DOHH2 (cell line): ENCODE results near the gene ABHD4.

Experiments used
- H3F3A ChIP-seq: fragments of 200-600 bp; sonication (generic), shearing (Covaris generic); 2 replicates; pipeline ENCODE4 v1.6.0; 2016; ENCODE audit warnings: antibody characterized with exemption, mild to moderate bottlenecking; ENCODE audit not compliant: control insufficient read depth, insufficient read depth
- H3K27ac ChIP-seq: fragments of 200-600 bp; sonication (generic); 2 replicates; pipeline ENCODE4 v1.5.1; 2014; ENCODE audit warnings: low read depth, mild to moderate bottlenecking, low read length, moderate library complexity
- H3K27me3 ChIP-seq: fragments of 200-600 bp; sonication (generic); 2 replicates; pipeline ENCODE4 v1.6.1; 2014; ENCODE audit warnings: mild to moderate bottlenecking, low read length, mixed read lengths; ENCODE audit not compliant: control insufficient read depth
- H3K36me3 ChIP-seq: fragments of 200-600 bp; sonication (generic); 2 replicates; pipeline ENCODE4 v1.6.1; 2014; ENCODE audit warnings: mild to moderate bottlenecking, low read length, moderate library complexity, mixed read lengths; ENCODE audit not compliant: control insufficient read depth
- H3K4me1 ChIP-seq: fragments of 200-600 bp; sonication (generic); 2 replicates; pipeline ENCODE4 v1.6.1; 2014; ENCODE audit warnings: mild to moderate bottlenecking, low read length, mixed read lengths; ENCODE audit not compliant: control insufficient read depth
- H3K4me2 ChIP-seq: fragments of 200-600 bp; sonication (generic); 2 replicates; pipeline ENCODE4 v1.6.0; 2014; ENCODE audit warnings: mild to moderate bottlenecking, low read length, moderate library complexity
- H3K4me3 ChIP-seq: fragments of 200-600 bp; sonication (generic); 2 replicates; pipeline ENCODE4 v1.5.1; 2014; ENCODE audit warnings: mild to moderate bottlenecking, low read length, mixed read lengths
- H3K79me2 ChIP-seq: fragments of 200-600 bp; sonication (generic); 2 replicates; pipeline ENCODE4 v1.6.1; 2014; ENCODE audit warnings: mild to moderate bottlenecking, low read length, mixed read lengths; ENCODE audit not compliant: control insufficient read depth
- H3K9me2 ChIP-seq: fragments of 200-600 bp; sonication (generic); replicated peaks from 2 replicates; pipeline ENCODE4 v1.6.1; 2014; ENCODE audit warnings: mild to moderate bottlenecking, low read length, mixed read lengths; ENCODE audit not compliant: control insufficient read depth
- H3K9me3 ChIP-seq: fragments of 200-600 bp; sonication (generic); 2 replicates; pipeline ENCODE4 v1.6.1; 2014; ENCODE audit warnings: antibody characterized with exemption, low read length, mixed read lengths; ENCODE audit not compliant: control insufficient read depth, insufficient read depth
- H4K20me1 ChIP-seq: fragments of 200-600 bp; sonication (generic); 2 replicates; pipeline ENCODE4 v1.6.0; 2014; ENCODE audit warnings: low read depth, mild to moderate bottlenecking, antibody characterized with exemption, low read length, moderate library complexity; ENCODE audit not compliant: control insufficient read depth, insufficient read depth
- CTCF ChIP-seq: fragments of 200-600 bp; sonication (generic); IDR thresholded peaks from one replicate; pipeline ENCODE4 v1.5.1; 2014; ENCODE audit warnings: antibody characterized with exemption, mild to moderate bottlenecking, low read depth, low read length; ENCODE audit not compliant: poor library complexity, severe bottlenecking
- EZH2phosphoT487 ChIP-seq: fragments of 200-600 bp; sonication (generic); IDR thresholded peaks from 2 replicates; pipeline ENCODE4 v1.6.1; 2017; ENCODE audit warnings: borderline replicate concordance, mild to moderate bottlenecking, antibody characterized with exemption, low read length, moderate library complexity, mixed read lengths

Gene ABHD4

GRCh38 chr14:22598099-22598895, at the start of gene ABHD4:
Gene ABHD4, plus strand, starts transcription at chr14:22598300. Its CDS starts 7 bp downstream, at chr14:22598307.
- Histone ChIP-seq H3K36me3 (no peaks in the 10 kb centered on the region), H3K4me3 (peak within 1 kb of the TSS; percentile 77), H3K79me2 (no peaks in the 10 kb centered on the region), H3K9me2 (no peaks in the 10 kb centered on the region), H3K4me2 (peak within 1 kb of the TSS; percentile 87), H3K27ac (no peak within 1 kb of the TSS), H4K20me1 (no peaks in the 10 kb centered on the region), H3F3A (no peaks in the 10 kb centered on the region), H3K27me3 (peaks cover 47% of the 10 kb centered on the region), H3K4me1 (peaks cover 28% of the 10 kb centered on the region), H3K9me3 (no peaks in the 10 kb centered on the region)
- TF ChIP-seq EZH2phosphoT487 (no peak), CTCF (no peak)

- Histone ChIP-seq H4K20me1 (no peaks in the 10 kb centered on the region), H3K79me2 (peaks cover 10% of the 10 kb centered on the region), H3F3A (peaks cover 11% of the 10 kb centered on the region), H3K9me3 (no peaks in the 10 kb centered on the region), H3K27me3 (no peaks in the 10 kb centered on the region), H3K27ac (peak overlapping the region; percentile 99), H3K4me2 (peak overlapping the region; percentile 49), H3K36me3 (peaks cover 88% of the 10 kb centered on the region), H3K9me2 (no peaks in the 10 kb centered on the region), H3K4me1 (peaks cover 89% of the 10 kb centered on the region), H3K4me3 (peak overlapping the region; percentile 34)
- no peak for TF ChIP-seq CTCF
- no peak for TF ChIP-seq EZH2phosphoT487
Measured at GRCh38 chr14:22549324-22549962, 48.7 kb upstream of the ABHD4 start.

GRCh38 chr14:22549981-22550673, 48.0 kb upstream of the ABHD4 start:
- peak overlapping the region; percentile 99 for H3K27ac ChIP-seq
- H3K9me3 ChIP-seq = no peaks in the 10 kb centered on the region
- H3K36me3 ChIP-seq = peaks cover 89% of the 10 kb centered on the region
- peak overlapping the region; percentile 34 for H3K4me3 ChIP-seq
- H3K27me3 ChIP-seq = no peaks in the 10 kb centered on the region
- H3F3A ChIP-seq = peaks cover 11% of the 10 kb centered on the region
- no peaks in the 10 kb centered on the region for H4K20me1 ChIP-seq
- no peak for TF ChIP-seq CTCF
- H3K4me1 ChIP-seq = peaks cover 89% of the 10 kb centered on the region
- H3K9me2 ChIP-seq = no peaks in the 10 kb centered on the region
- H3K79me2 ChIP-seq = peaks cover 4% of the 10 kb centered on the region; the same call in 1 of the 2 replicates
- H3K4me2 ChIP-seq = peak overlapping the region; percentile 49
